Heart left ventricle (tissue), 16 donors: ENCODE data around the gene FOXE3. TPM values are rescaled to one million over a fixed set of nuclear protein-coding genes. Genes with fewer than 3 reads are reported as not detected.

Source experiments
- ATAC-seq, 4 donors: fragments of 200-7000 bp; cut with Tn5 transposase; one replicate each; pipeline ENCODE4 v1.9.1; 2020 to 2022; ENCODE audit warnings: moderate library complexity in 4 of 4, mild to moderate bottlenecking in 3 of 4, moderate number of reproducible peaks in 1 of 4
- DNase-seq, 5 donors: peaks; one replicate each; pipeline ENCODE4 v3.0.0-alpha.2; 2020
- H3K27ac ChIP-seq, 12 donors: fragments of 200-600 bp; sonication (generic) in 4 of 12; one replicate each; pipeline versions ENCODE4 v1.5.0 to v1.8.0; 2016 to 2022; ENCODE audit warnings: mild to moderate bottlenecking in 2 of 12
- H3K27me3 ChIP-seq, 9 donors: fragments of 200-600 bp; sonication (generic) in 2 of 9; one replicate each; pipeline versions ENCODE4 v1.5.1 to v1.8.0; 2016 to 2022; ENCODE audit warnings: mild to moderate bottlenecking in 3 of 9
- H3K36me3 ChIP-seq, 9 donors: fragments of 200-600 bp; sonication (generic) in 2 of 9; one replicate each; pipeline versions ENCODE4 v1.5.0 to v1.8.0; 2018 to 2022; ENCODE audit warnings: mild to moderate bottlenecking in 2 of 9
- H3K4me1 ChIP-seq, 12 donors: fragments of 200-600 bp; sonication (generic) in 4 of 12; one replicate each; pipeline versions ENCODE4 v1.5.0 to v1.8.0; 2016 to 2022; ENCODE audit warnings: mild to moderate bottlenecking in 3 of 12
- H3K4me3 ChIP-seq, 12 donors: fragments of 200-600 bp; sonication (generic) in 4 of 12; one replicate each; pipeline versions ENCODE4 v1.5.0 to v1.8.0; 2017 to 2022; ENCODE audit warnings: mild to moderate bottlenecking in 9 of 12, moderate library complexity in 4 of 12
- H3K9me3 ChIP-seq, 12 donors: fragments of 200-600 bp; sonication (generic) in 4 of 12; one replicate each; pipeline versions ENCODE4 v1.5.0 to v1.8.0; 2016 to 2022; ENCODE audit warnings: mild to moderate bottlenecking in 1 of 12
- CTCF ChIP-seq, 12 donors: fragments of 200-600 bp; sonication (generic) in 4 of 12; IDR thresholded peaks; one replicate each; pipeline versions ENCODE4 v1.5.0 to v1.8.0; 2018 to 2022; ENCODE audit warnings: antibody characterized with exemption in 12 of 12, mild to moderate bottlenecking in 5 of 12
- POLR2A ChIP-seq, 2 donors: fragments of 450-650 bp; IDR thresholded peaks; one replicate each; pipeline ENCODE4 v1.6.1; 2017; ENCODE audit warnings: antibody characterized with exemption in 2 of 2, mild to moderate bottlenecking in 2 of 2, moderate library complexity in 2 of 2
- WGBS, 4 donors: extraction: QIAGEN DNeasy Blood & Tissue Kit in 2 of 4; methylation state at CpG; one replicate each; pipeline versions ENCODE4 v1.1.5 to v1.1.7; 2013 to 2018; 5-methylcytosine and 5-hydroxymethylcytosine counted together
- intact Hi-C, 10 donors: fragments of 100-400 bp; cut with DNase I; formaldehyde crosslinking; loops; one replicate each; pipeline versions ENCODE4 v1.11.1 to v1.14.2; 2022
- polyA plus RNA-seq, 2 donors: library from polyadenylated mRNA; stranded (reverse); fragments of 200-250 nt; gene quantifications; one replicate each; pipeline ENCODE4 v1.2.3, GENCODE V29; 2013
- total RNA-seq, 9 donors: library from RNA; depleted of rRNA in 2 of 9; stranded (reverse); fragments of >200 nt in 2 of 9; fragmentation: NEBNext Ultra II Directional in 3 of 9; extraction: Animal tissue kit (Norgen Biotek cat#: 25700) in 3 of 9; gene quantifications; one replicate each; pipeline versions ENCODE4 v1.1.0 to v1.2.4, GENCODE V29; 2016 to 2023
- donor health status: ischemic (EF 13 %, LVEDD 7.1; RV severe dilation, severe dysfunction).
- donor health status: healthy with polysubstance abuse.
- donor health status: DM: no; HTN: yes; CAD: no.
- donor health status: DM: no; HTN: no; CAD: no.
- donor health status: ischemic (EF 25% LVEDD 6.9; RV normal size, moderate dysfunction).
- donor health status: ischemic (EF 25% LVEDD 5.7; RV mildly dilated, moderate dysfunction).
- donor health status: healthy.
- donor health status: DM: yes; HTN: yes; CAD: no.
- donor health status: ischemic (EF 35%, LVEDD 5.7; RV mildly dilated, moderate dysfunction).
- donor health status: nonischemic (EF 11% LVEDD 7.7; RV severe dilation, severe dysfunction).
- donor health status: DM: yes; HTN: yes; CAD: no.
- donor health status: PGD.
- donor health status: ischemic (EF 29% LVEDD 5.4; RV normal size, mild dysfunction).
- donor health status: nonischemic (EF 23%, LVEDD 6.1; RV moderate dilation, normal function).

The FOXE3 gene
- total and polyA plus RNA-seq, 11 donors = not detected

- ATAC-seq (no peak), DNase-seq (no peak)
- WGBS, 4 donors = 3 to 10% (median 5%) methylated on average over 6 of the region's 6 CpGs
- Histone ChIP-seq H3K27me3 (peaks cover 0 to 43% (median 21%) of the 10 kb centered on the region in 9 donors), H3K36me3 (no peaks in the 10 kb centered on the region), H3K27ac (no peak overlapping the region), H3K4me1 (peaks cover 0 to 7% (median 0%) of the 10 kb centered on the region in 12 donors), H3K9me3 (no peaks in the 10 kb centered on the region), H3K4me3 (no peak overlapping the region)
- intact Hi-C loops = loop anchor here in 7 of 10 donors (5.0 to 10.0 kb wide), 3 partner anchors 232 to 247 kb away; partner anchors contain the start of gene PDZK1IP1 (in 2 of the 7)
- TF ChIP-seq POLR2A (IDR thresholded peaks at IDR 0.05) = no peak
- TF ChIP-seq CTCF (IDR thresholded peaks at IDR 0.05) = peak; percentile 45 to 78 (median 59)
These were observed 8.4 kb downstream of the FOXE3 start for GRCh38 chr1:47424336-47424982.

- peaks cover 18 to 92% (median 71%) of the 10 kb centered on the region in 9 donors for H3K27me3 ChIP-seq
- intact Hi-C loops = loop anchor here in 9 of 10 donors (5.0 kb wide), 2 partner anchors 281 to 296 kb away; no protein-coding TSS in a partner anchor
These were observed 15.4 kb downstream of the FOXE3 start for GRCh38 chr1:47431534-47431933.

GRCh38 chr1:47432071-47433036, 16.3 kb downstream of the FOXE3 start:
- H3K9me3 ChIP-seq = no peaks in the 10 kb centered on the region
- ATAC-seq (peak; percentile 76 to 83 (median 79)), DNase-seq (peak; percentile 68 to 85 (median 73))
- no peak for TF ChIP-seq POLR2A (IDR thresholded peaks at IDR 0.05)
- peak; percentile 54 to 83 (median 74) for TF ChIP-seq CTCF (IDR thresholded peaks at IDR 0.05)
- intact Hi-C loops = loop anchor here (1.0 to 5.0 kb wide), 4 partner anchors 278 to 295 kb away; no protein-coding TSS in a partner anchor
- peak overlapping the region in 5 of 12 donors; percentile 22 to 42 (median 30) for H3K4me3 ChIP-seq
- H3K27ac ChIP-seq = peak overlapping the region in 1 of 12 donors; percentile 40
- peaks cover 4 to 50% (median 27%) of the 10 kb centered on the region in 12 donors for H3K4me1 ChIP-seq
- no peaks in the 10 kb centered on the region for H3K36me3 ChIP-seq
- peaks cover 18 to 100% (median 76%) of the 10 kb centered on the region in 9 donors for H3K27me3 ChIP-seq
- WGBS, 4 donors = 10 to 19% (median 15%) methylated on average over 31 to 32 of the region's 32 CpGs

More at GRCh38 chr1:47431534-47431933, 15.4 kb downstream of the FOXE3 start:
- no peak for TF ChIP-seq POLR2A (IDR thresholded peaks at IDR 0.05)
- TF ChIP-seq CTCF (IDR thresholded peaks at IDR 0.05) = no peak
- WGBS, 4 donors = 79 to 100% (median 86%) methylated on average over 1 of the region's 1 CpG
- ATAC-seq (no peak), DNase-seq (no peak)
- no peak overlapping the region for H3K27ac ChIP-seq
- H3K36me3 ChIP-seq = no peaks in the 10 kb centered on the region
- no peaks in the 10 kb centered on the region for H3K9me3 ChIP-seq
- no peak overlapping the region for H3K4me3 ChIP-seq
- H3K4me1 ChIP-seq = peaks cover 3 to 44% (median 23%) of the 10 kb centered on the region in 12 donors
